Cardiac muscle cell (in vitro differentiated cells and primary cell): ENCODE results near the gene NAMPT. TPM values are rescaled to one million over a fixed set of nuclear protein-coding genes. Genes with fewer than 3 reads are reported as not detected.
"Not testable (repeated sequence)": the region's sequence is repeated elsewhere in the genome, so short reads cannot be mapped to it uniquely, and the experiment has no call there.

Experiments
- DNase-seq, 2 donors: peaks; one replicate each; pipeline versions ENCODE4 v3.0.0 to v3.0.0-alpha.2; 2010 to 2017; ENCODE audit warnings: low read depth in 1 of 2, low spot score in 1 of 2
- H3K27ac ChIP-seq: fragments of 200-600 bp; sonication (generic); 2 replicates; pipeline ENCODE4 v1.5.1; 2016
- H3K27me3 ChIP-seq: fragments of 200-600 bp; sonication (generic); 2 replicates; pipeline ENCODE4 v1.6.0; 2016; ENCODE audit warnings: control low read depth
- H3K36me3 ChIP-seq: fragments of 200-600 bp; sonication (generic); 2 replicates; pipeline ENCODE4 v1.5.1; 2016; ENCODE audit warnings: control low read depth
- H3K4me1 ChIP-seq: fragments of 200-600 bp; sonication (generic); 2 replicates; pipeline ENCODE4 v1.8.1; 2017; ENCODE audit warnings: low read depth, mild to moderate bottlenecking, mixed run types
- H3K4me3 ChIP-seq: fragments of 200-600 bp; sonication (generic); 2 replicates; pipeline ENCODE4 v1.5.1; 2016; ENCODE audit warnings: mild to moderate bottlenecking
- H3K9me3 ChIP-seq: fragments of 200-600 bp; sonication (generic); 2 replicates; pipeline ENCODE4 v1.5.1; 2017; ENCODE audit warnings: low read depth, mild to moderate bottlenecking, control low read depth
- polyA plus RNA-seq: library from polyadenylated mRNA; unstranded; fragments of >200 nt; fragmentation: Nextera tagmentation; extraction: Ambion mirVana; gene quantifications from 2 replicates; pipeline ENCODE4 v1.2.1, GENCODE V29; 2016
- total RNA-seq: library from RNA; depleted of rRNA; stranded (reverse); fragments of >200 nt; gene quantifications from 2 replicates; pipeline ENCODE4 v1.2.3, GENCODE V29; 2016
- TF ChIP-seq, protein P1 (sequence below): IDR thresholded peaks from 2 replicates; pipeline ENCODE4 v1.5.1; 2012; ENCODE audit warnings: low read depth, mild to moderate bottlenecking, low read length

Gene NAMPT
- total and polyA plus RNA-seq, 2 experiments from 2014 or later: 36.4 to 37.3 TPM

- H3K27ac ChIP-seq: no peak overlapping the region
- DNase-seq: no peak
- H3K36me3 ChIP-seq: no peaks in the 10 kb centered on the region
- no peaks in the 10 kb centered on the region for H3K9me3 ChIP-seq
- no peak overlapping the region for H3K4me3 ChIP-seq
- TF ChIP-seq, protein P1, sequence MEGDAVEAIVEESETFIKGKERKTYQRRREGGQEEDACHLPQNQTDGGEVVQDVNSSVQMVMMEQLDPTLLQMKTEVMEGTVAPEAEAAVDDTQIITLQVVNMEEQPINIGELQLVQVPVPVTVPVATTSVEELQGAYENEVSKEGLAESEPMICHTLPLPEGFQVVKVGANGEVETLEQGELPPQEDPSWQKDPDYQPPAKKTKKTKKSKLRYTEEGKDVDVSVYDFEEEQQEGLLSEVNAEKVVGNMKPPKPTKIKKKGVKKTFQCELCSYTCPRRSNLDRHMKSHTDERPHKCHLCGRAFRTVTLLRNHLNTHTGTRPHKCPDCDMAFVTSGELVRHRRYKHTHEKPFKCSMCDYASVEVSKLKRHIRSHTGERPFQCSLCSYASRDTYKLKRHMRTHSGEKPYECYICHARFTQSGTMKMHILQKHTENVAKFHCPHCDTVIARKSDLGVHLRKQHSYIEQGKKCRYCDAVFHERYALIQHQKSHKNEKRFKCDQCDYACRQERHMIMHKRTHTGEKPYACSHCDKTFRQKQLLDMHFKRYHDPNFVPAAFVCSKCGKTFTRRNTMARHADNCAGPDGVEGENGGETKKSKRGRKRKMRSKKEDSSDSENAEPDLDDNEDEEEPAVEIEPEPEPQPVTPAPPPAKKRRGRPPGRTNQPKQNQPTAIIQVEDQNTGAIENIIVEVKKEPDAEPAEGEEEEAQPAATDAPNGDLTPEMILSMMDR: no peak
- H3K4me1 ChIP-seq: no peaks in the 10 kb centered on the region
- no peaks in the 10 kb centered on the region for H3K27me3 ChIP-seq
Observed at GRCh38 chr7:106312099-106312871, 27.5 kb upstream of the NAMPT start.

GRCh38 chr7:106309362-106309761, 24.6 kb upstream of the NAMPT start:
- no peak overlapping the region for H3K27ac ChIP-seq
- no peaks in the 10 kb centered on the region for H3K9me3 ChIP-seq
- no peaks in the 10 kb centered on the region for H3K36me3 ChIP-seq
- no peak overlapping the region for H3K4me3 ChIP-seq
- TF ChIP-seq, protein P1: no peak
- no peaks in the 10 kb centered on the region for H3K27me3 ChIP-seq
- no peaks in the 10 kb centered on the region for H3K4me1 ChIP-seq
- no peak for DNase-seq

DNA sequence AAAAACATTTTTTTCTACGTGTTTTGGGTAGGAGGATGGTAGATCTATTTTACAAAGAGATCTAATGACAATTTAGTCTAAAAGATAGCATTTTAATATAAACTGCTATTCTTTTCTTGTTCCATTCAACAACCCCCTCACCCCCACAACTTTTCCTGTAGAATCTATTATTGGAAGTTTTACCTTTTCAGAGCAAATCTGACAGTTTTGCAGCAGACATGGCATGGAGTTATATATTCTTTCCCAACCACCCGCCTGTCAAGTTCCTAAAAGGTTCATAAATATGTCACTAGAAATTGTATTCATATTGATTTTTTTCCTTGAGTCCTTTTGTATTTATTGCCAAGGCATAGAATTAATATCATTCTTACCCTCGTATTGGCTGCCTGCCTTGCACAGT, 21.5 kb upstream of the NAMPT start:
- Histone ChIP-seq H3K9me3 (no peaks in the 10 kb centered on the region), H3K27me3 (no peaks in the 10 kb centered on the region), H3K27ac (no peak overlapping the region), H3K4me3 (no peak overlapping the region), H3K4me1 (no peaks in the 10 kb centered on the region), H3K36me3 (no peaks in the 10 kb centered on the region)
- TF ChIP-seq, protein P1: no peak
- no peak for DNase-seq

DNA sequence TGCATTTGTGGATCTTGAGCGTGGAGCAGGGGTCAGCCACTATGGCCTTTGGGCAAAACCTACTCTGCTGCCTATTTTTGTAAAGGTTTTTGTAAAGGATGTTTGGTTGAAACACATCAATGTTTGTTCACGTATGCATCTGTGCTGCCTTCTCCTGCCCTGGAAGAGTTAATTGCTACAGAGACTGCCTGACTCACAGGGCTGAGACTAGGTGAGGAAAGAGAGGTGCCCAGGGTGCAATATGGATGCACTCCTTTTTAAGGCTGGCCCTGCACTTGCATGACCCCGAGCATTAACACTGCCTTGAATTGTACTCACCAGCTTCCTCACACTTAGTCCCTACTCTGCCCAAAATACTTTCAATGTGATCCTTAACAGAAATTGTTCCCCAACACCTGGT, 20.9 kb upstream of the NAMPT start:
- no peak for DNase-seq
- TF ChIP-seq, protein P1: no peak
- no peaks in the 10 kb centered on the region for H3K9me3 ChIP-seq
- no peaks in the 10 kb centered on the region for H3K27me3 ChIP-seq
- H3K4me3 ChIP-seq: no peak overlapping the region
- no peaks in the 10 kb centered on the region for H3K36me3 ChIP-seq
- no peak overlapping the region for H3K27ac ChIP-seq
- H3K4me1 ChIP-seq: no peaks in the 10 kb centered on the region

GRCh38 chr7:106304568-106304967, 19.8 kb upstream of the NAMPT start:
- no peak overlapping the region for H3K27ac ChIP-seq
- H3K9me3 ChIP-seq: no peaks in the 10 kb centered on the region
- H3K27me3 ChIP-seq: no peaks in the 10 kb centered on the region
- H3K4me1 ChIP-seq: no peaks in the 10 kb centered on the region
- DNase-seq: no peak
- TF ChIP-seq, protein P1: no peak
- H3K4me3 ChIP-seq: no peak overlapping the region
- no peaks in the 10 kb centered on the region for H3K36me3 ChIP-seq

- H3K27ac ChIP-seq, H3K9me3 ChIP-seq, H3K36me3 ChIP-seq, H3K4me1 ChIP-seq, DNase-seq, H3K4me3 ChIP-seq, H3K27me3 ChIP-seq: not testable (repeated sequence)
Observed at GRCh38 chr7:106298631-106299030, 13.8 kb upstream of the NAMPT start.

DNA sequence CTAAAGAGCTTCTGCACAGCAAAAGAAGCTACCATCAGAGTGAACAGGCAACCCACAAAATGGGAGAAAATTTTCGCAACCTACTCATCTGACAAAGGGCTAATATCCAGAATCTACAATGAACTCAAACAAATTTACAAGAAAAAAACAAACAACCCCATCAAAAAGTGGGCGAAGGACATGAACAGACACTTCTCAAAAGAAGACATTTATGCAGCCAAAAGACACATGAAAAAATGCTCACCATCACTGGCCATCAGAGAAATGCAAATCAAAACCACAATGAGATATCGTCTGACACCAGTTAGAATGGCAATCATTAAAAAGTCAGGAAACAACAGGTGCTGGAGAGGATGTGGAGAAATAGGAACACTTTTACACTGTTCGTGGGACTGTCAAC, 13.4 kb upstream of the NAMPT start:
- not testable (repeated sequence) for H3K9me3 ChIP-seq, H3K4me1 ChIP-seq, H3K4me3 ChIP-seq, H3K36me3 ChIP-seq, DNase-seq, H3K27ac ChIP-seq, H3K27me3 ChIP-seq
